Fibroblast of pulmonary artery (primary cell): ENCODE results near the gene PPP2R5A.
A peak's percentile ranks its signal among the peaks of the same experiment; 100 is the strongest.

ENCODE experiments used
- DNase-seq: peaks from one replicate; pipeline ENCODE4 v3.0.0-alpha.2; 2010; ENCODE audit warnings: low read depth
- H3K4me3 ChIP-seq: replicated peaks from 2 replicates; pipeline ENCODE4 v1.5.1; 2011; ENCODE audit warnings: low read depth, mild to moderate bottlenecking, control low read depth, low read length, moderate library complexity
- CTCF ChIP-seq: IDR thresholded peaks from 2 replicates; pipeline ENCODE4 v1.5.1; 2011; ENCODE audit warnings: mild to moderate bottlenecking, control low read depth, low read length, inconsistent platforms; ENCODE audit errors: missing control alignments

Gene PPP2R5A

GRCh38 chr1:212366901-212367300 is 81.7 kb downstream of the PPP2R5A start:
- peak; percentile 36 for DNase-seq

GRCh38 chr1:212367474-212368072 is 82.4 kb downstream of the PPP2R5A start:
- TF ChIP-seq CTCF, result no peak

More at GRCh38 chr1:212366901-212367300, 81.7 kb downstream of the PPP2R5A start:
- TF ChIP-seq CTCF, result no peak
- no peak overlapping the region for H3K4me3 ChIP-seq

DNA sequence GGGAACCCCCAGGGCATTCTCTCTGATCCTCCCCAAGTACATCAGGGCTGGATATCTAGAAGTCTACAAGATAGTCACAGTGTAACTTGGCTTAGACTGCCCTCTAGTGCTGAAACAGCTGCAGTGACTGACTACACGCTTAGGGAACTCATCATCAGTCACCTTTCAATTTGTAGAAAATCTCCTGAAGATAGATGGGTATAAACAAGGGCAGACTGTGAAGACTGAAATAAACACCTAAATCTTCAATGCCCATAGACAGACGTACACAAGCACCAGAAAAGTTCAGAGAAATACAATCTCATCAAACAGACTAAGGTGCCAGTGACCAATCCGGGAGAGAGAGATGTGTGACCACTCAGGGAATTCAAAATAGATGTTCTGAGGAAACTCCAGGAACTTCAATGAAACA is 82.9 kb downstream of the PPP2R5A start:
- H3K4me3 ChIP-seq, result no peak overlapping the region
- DNase-seq, result peak; percentile 87
- peak; percentile 97 for TF ChIP-seq CTCF

More at GRCh38 chr1:212367474-212368072, 82.4 kb downstream of the PPP2R5A start:
- DNase-seq, result no peak
- no peak overlapping the region for H3K4me3 ChIP-seq

GRCh38 chr1:212375986-212376385 is 90.8 kb downstream of the PPP2R5A start:
- H3K4me3 ChIP-seq, result no peak overlapping the region
- no peak for TF ChIP-seq CTCF
- no peak for DNase-seq

DNA sequence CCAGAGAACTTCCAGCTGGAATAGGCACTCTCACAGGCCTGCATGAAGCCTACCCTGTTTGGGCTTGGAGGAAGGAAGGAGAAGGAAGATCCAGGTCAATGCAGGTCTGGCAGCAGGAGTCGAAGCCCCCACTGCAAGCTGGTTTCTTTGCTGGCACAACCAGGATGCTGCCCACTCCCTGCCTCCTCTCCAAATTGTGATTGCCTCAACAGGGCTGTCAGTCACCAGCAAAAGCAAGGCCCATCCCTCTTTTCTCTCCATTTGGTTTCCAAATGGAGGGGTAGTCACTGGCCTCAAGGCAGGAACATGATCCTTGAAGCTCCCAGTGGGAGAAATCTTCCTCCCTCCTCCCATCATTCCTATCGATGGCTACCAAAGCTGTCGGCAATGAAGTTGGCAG is 92.4 kb downstream of the PPP2R5A start:
- no peak for TF ChIP-seq CTCF
- DNase-seq, result no peak
- no peak overlapping the region for H3K4me3 ChIP-seq

- DNase-seq, result no peak
- H3K4me3 ChIP-seq, result no peak overlapping the region
- TF ChIP-seq CTCF, result no peak
Measured at GRCh38 chr1:212379366-212379765, 94.2 kb downstream of the PPP2R5A start.

GRCh38 chr1:212381397-212382035 is 96.3 kb downstream of the PPP2R5A start:
- no peak for DNase-seq
- TF ChIP-seq CTCF, result no peak
- H3K4me3 ChIP-seq, result no peak overlapping the region
